HG03095 (cell line): ENCODE data around the gene FLOT1.

Experiments used
- ATAC-seq: cut with Tn5 transposase; IDR thresholded peaks from one replicate; pipeline ENCODE4 v1.9.1; 2021; ENCODE audit warnings: moderate library complexity; ENCODE audit not compliant: unreplicated experiment

The FLOT1 gene, protein sequence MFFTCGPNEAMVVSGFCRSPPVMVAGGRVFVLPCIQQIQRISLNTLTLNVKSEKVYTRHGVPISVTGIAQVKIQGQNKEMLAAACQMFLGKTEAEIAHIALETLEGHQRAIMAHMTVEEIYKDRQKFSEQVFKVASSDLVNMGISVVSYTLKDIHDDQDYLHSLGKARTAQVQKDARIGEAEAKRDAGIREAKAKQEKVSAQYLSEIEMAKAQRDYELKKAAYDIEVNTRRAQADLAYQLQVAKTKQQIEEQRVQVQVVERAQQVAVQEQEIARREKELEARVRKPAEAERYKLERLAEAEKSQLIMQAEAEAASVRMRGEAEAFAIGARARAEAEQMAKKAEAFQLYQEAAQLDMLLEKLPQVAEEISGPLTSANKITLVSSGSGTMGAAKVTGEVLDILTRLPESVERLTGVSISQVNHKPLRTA

DNA sequence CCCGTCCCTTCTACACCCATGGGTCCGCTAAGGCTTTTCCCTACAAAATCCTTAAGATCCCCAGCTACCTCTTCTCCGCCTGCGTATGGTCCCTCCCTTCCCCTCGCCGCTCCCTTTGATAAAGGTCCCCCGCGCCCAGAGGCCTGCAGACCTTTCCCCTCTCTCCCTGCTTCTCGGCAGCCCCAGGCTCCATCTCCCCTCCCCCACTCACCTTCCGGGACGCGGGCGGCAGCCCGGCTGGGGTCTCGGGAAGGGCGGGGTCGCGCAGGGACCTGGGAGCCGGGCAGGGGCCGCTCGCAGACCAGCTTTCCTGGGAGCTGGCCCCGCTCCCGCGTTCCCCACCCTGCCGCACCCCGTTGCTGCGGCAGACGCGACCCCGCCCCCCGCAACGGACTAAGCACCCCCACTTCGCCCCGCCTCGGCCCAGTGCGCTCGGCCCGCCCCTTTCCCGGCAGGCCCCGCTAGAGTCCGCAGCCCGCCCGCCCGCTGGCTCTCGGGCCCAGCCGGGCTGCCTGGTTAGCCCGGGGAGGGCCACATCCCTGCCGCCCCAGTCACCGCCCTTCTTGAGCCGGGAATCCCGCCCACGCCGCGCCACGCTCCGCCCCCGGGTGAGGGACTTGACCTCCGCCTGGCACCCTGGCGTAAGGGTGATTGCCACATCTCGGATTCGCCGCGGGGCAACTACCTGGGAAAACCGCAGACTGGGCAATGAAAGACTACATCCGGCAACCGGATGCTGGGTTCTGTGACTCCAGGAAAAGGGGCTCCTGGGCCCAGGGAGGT is at the start of gene FLOT1:
Gene FLOT1 (minus strand): TSS at position 372 of the 783 bp plus-strand sequence. CDS start 498 bp downstream, outside the sequence.
- peak; percentile 70 for ATAC-seq

DNA sequence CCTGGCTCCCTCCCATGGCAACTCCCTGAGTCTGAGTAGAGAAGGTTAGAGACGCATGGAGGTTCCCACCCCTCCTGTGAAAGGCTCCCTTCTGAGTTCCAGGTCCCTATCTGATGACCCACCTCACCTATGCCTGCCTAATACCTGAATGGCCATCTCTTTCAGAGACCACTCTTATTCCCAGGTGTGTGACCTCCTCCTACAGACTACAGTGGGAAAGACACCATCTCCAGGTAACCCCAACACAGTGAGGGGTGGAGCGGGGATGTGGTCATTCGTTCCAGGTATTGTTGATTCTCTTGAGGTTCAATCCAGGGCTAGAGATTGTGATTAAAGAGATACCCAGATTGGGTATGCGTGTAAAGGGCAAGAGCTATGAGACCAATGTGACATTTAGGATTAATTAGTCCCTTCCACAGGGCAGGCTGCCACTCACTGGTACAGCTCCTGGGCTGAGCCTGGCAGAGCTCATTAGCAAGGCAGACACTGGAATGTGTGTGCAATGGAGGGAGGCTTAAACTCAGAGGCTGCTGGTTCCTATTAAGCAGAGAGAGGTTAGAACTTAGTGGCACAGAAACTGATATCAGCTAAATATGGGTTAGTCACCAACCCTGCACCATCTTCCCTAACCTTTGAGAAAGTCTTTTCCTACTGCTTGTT is 48.4 kb upstream of the FLOT1 start:
- ATAC-seq, result no peak

DNA sequence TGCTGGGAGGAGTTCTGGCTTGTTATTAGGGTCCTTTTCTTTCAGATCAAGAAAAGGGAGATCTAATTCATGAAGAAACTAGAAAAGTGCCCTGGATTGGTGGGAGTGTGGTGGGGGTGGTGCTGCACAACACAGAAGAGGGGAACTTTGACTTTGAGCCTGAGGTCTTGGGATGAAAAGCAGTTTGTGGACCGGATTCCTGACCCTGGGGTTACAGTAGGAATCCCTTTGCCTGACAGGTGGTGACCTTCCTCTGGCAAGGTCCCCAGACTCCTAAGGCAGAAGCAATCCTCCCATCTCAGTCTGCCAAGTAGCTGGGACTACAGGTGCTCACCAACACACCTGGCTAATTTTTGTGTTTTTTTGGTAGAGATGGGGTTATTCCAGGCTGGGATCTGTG is 47.1 kb upstream of the FLOT1 start:
- no peak for ATAC-seq

- ATAC-seq, result no peak
These were observed 45.5 kb upstream of the FLOT1 start for GRCh38 chr6:30787954-30788353.

GRCh38 chr6:30782425-30783014 is 40.0 kb upstream of the FLOT1 start:
- no peak for ATAC-seq

GRCh38 chr6:30781743-30782424 is 39.4 kb upstream of the FLOT1 start:
- no peak for ATAC-seq

GRCh38 chr6:30781395-30781742 is 38.9 kb upstream of the FLOT1 start:
- ATAC-seq, result no peak

DNA sequence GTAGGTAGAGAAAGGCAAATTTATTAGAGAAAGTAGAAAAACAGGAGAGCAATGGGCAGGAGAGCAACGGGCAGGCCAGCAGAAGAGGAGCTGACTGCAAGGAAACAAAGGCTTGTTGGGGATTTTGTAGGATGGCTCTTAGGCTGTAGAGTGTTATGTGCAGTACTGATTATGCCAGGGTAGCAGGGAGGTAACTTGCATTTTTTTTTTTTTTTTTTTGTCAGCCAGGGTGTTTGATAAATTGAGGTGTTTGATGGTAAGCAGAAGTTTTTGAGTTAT is 38.1 kb upstream of the FLOT1 start:
- ATAC-seq, result no peak

DNA sequence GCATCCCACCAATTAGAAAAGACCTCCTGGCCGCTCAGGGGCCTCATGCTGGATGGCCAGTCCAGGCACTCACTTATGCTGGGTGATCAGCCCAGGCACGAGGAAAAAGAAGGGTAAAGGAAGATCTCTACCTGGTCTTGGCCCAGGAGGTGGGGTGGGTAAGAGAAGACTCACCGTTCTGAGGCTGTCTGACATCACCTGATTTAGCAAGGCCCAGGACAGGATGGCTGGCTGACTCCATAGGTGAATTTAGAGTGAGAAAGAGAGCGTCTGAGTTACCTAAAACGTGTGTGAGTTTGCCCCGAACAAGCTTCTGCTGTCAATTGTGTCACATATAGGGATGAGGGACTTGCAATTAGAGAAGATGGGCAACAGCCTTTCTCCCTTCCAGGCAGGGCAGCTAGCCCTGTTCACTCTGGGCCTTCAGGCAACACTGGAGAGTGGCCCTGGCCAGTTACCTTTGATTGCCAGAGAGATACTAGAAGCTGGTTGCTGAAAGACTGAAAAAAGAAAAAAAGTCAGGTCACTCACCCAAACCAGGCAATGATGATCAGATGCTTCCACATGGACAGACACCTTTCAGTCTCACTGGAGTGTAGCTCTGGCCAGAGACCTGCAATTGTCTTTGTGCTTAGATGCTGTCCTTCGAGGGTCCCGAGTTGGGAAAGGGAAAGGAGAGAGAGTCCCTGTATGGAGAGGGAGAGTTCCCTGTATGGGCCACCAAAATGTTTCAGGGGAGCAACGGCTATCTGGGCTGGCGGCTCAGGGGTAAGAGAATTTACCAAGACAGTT is 37.6 kb upstream of the FLOT1 start:
- ATAC-seq, result no peak

GRCh38 chr6:30778001-30778635 is 35.6 kb upstream of the FLOT1 start:
- ATAC-seq, result no peak

- no peak for ATAC-seq
These were observed 34.6 kb upstream of the FLOT1 start for GRCh38 chr6:30777155-30777485.

DNA sequence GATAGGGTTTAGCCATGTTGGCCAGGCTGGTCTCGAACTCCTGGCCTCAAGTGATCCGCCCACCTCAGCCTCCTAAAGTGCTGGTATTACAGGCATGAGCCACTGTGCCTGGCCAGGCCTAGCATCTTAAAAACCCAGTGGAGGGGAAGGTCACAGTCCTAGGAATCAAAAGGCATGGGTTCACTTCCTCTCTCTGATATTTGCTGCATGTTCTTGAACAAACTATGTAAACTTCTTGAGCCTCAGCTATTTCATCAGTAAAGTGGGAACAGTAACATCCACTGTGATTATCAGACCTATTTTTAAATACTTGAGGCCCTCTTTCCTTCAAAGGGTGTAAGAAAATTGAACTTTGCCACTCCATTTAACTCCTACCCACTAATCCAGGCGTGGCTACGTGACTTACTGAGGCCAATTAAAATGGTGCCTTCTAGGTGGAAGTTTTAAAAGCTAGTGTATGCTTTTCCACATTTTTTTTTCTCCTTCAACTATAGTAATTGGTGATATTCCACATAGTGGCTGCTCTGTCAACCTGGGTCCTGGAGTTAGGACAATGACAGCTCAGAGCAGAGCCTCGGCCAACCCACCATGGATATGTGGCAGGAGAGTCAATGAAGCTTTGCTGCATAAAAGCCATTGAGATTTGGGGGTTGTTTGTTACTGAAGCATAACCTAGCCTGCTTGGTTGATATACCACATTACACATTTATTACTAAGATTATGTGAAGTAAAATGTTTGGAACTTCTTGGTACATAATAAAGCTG is 34.1 kb upstream of the FLOT1 start:
- ATAC-seq, result no peak

- no peak for ATAC-seq
These were observed 32.6 kb upstream of the FLOT1 start for GRCh38 chr6:30775104-30775503.

DNA sequence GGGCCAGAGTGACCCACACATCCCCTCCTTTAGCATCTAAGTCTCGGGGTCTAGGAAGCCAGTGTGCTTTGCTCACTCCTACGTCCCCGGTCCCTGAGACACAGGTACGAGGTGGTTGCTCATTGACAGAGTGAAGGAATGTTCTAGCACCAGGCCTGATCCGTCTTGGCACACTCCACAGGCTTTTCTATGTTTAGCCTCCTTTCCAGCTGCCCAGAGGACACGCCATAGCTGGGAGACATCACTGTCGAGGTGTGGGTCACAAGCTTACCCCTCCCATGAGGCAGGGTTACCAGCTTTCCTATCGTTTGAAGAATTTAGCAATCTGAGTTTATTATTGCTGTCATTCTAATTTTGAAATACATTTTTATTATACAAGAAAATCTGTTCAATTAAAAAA is 32.2 kb upstream of the FLOT1 start:
- no peak for ATAC-seq

GRCh38 chr6:30770592-30770991 is 28.1 kb upstream of the FLOT1 start:
- ATAC-seq, result no peak

- ATAC-seq, result no peak
These were observed 27.5 kb upstream of the FLOT1 start for GRCh38 chr6:30769853-30770524.

DNA sequence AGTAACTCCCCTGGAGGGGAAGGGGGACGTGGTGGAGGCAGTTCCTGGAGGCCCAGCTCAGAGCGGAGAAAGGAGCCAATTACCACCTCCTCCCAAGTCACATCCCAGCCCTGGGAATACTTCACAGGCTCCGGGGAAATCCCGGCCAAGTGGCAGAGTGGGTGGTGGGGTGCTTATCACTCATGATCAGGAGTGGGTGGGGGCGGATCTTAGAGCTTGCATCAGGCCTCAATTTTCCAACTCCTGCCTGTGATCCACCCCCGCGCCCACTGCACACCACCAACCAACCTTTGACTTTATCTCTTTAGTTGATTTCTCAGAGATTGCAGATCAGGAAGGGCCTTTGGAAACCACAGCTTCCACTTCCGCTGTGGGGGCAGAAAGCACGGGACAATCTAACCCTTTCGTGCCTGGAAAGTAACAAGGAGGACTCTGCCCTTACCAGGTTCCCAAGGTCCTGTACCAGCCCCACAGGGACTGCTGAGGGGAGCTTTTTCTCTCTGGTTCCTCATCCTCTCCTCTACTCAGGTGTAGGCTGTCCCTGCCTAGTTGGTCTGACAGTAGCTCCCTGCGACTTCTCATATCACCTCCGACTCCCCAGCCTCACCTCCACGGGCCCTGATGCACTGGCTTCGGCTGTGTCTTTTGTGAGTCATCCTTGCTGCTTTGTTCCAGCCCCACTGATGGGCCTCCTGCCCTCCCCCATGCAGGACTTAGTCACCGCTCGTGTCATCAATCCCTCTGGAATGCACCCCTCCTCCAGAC is 26.8 kb upstream of the FLOT1 start:
- ATAC-seq, result no peak

- ATAC-seq, result no peak
These were observed 26.2 kb upstream of the FLOT1 start for GRCh38 chr6:30768634-30769087.
